ENCODE results near the gene SRMS.
"Not testable (repeated sequence)": the region's sequence is repeated elsewhere in the genome, so short reads cannot be mapped to it uniquely, and the experiment has no call there.

Gene SRMS

GRCh38 chr20:63514520-63514919 lies 33.0 kb downstream of the SRMS start:
- not testable (repeated sequence) for H3K9me3 ChIP-seq (ENCODE audit: control insufficient read depth in 1 of 2, low read length in 2 of 2); H3K4me3 ChIP-seq (ENCODE audit: low read depth in 1 of 2, low read length in 2 of 2); H3K4me1 ChIP-seq (ENCODE audit: control insufficient read depth in 1 of 2, insufficient read depth in 2 of 2, low read length in 2 of 2); H3K36me3 ChIP-seq (ENCODE audit: control insufficient read depth in 1 of 2, insufficient read depth in 2 of 2, low read length in 2 of 2); H3K9ac ChIP-seq (ENCODE audit: low read depth in 1 of 2, low read length in 2 of 2); H3K27ac ChIP-seq (ENCODE audit: low read depth, low read length)
- peaks cover 5 to 25% of the 10 kb centered on the region in 2 donors for H3K27me3 ChIP-seq (ENCODE audit: control insufficient read depth in 1 of 2, insufficient read depth in 2 of 2, low read length in 2 of 2)

- peaks cover 5 to 13% of the 10 kb centered on the region in 2 donors for H3K27me3 ChIP-seq (ENCODE audit: control insufficient read depth in 1 of 2, insufficient read depth in 2 of 2, low read length in 2 of 2)
- H3K9me3 ChIP-seq (ENCODE audit: control insufficient read depth in 1 of 2, low read length in 2 of 2) = no peaks in the 10 kb centered on the region
- no peaks in the 10 kb centered on the region for H3K36me3 ChIP-seq (ENCODE audit: control insufficient read depth in 1 of 2, insufficient read depth in 2 of 2, low read length in 2 of 2)
- H3K9ac ChIP-seq (ENCODE audit: low read depth in 1 of 2, low read length in 2 of 2) = no peak overlapping the region
- no peak overlapping the region for H3K4me3 ChIP-seq (ENCODE audit: low read depth in 1 of 2, low read length in 2 of 2)
- no peaks in the 10 kb centered on the region for H3K4me1 ChIP-seq (ENCODE audit: control insufficient read depth in 1 of 2, insufficient read depth in 2 of 2, low read length in 2 of 2)
- no peak overlapping the region for H3K27ac ChIP-seq (ENCODE audit: low read depth, low read length)
Measured at GRCh38 chr20:63513207-63513606, 34.3 kb downstream of the SRMS start.

- H3K27ac ChIP-seq (ENCODE audit: low read depth, low read length) = no peak overlapping the region
- H3K9ac ChIP-seq (ENCODE audit: low read depth in 1 of 2, low read length in 2 of 2) = no peak overlapping the region
- H3K4me1 ChIP-seq (ENCODE audit: control insufficient read depth in 1 of 2, insufficient read depth in 2 of 2, low read length in 2 of 2) = no peaks in the 10 kb centered on the region
- H3K27me3 ChIP-seq (ENCODE audit: control insufficient read depth in 1 of 2, insufficient read depth in 2 of 2, low read length in 2 of 2) = peaks cover 3 to 5% of the 10 kb centered on the region in 2 donors
- H3K36me3 ChIP-seq (ENCODE audit: control insufficient read depth in 1 of 2, insufficient read depth in 2 of 2, low read length in 2 of 2) = no peaks in the 10 kb centered on the region
- peaks cover 9 to 12% of the 10 kb centered on the region in 2 donors for H3K9me3 ChIP-seq (ENCODE audit: control insufficient read depth in 1 of 2, low read length in 2 of 2)
- H3K4me3 ChIP-seq (ENCODE audit: low read depth in 1 of 2, low read length in 2 of 2) = no peak overlapping the region
Measured at GRCh38 chr20:63509088-63509564, 38.4 kb downstream of the SRMS start.

GRCh38 chr20:63508072-63508768 lies 39.3 kb downstream of the SRMS start:
- peaks cover 9 to 12% of the 10 kb centered on the region in 2 donors for H3K9me3 ChIP-seq (ENCODE audit: control insufficient read depth in 1 of 2, low read length in 2 of 2)
- peaks cover 5 to 9% of the 10 kb centered on the region in 2 donors for H3K27me3 ChIP-seq (ENCODE audit: control insufficient read depth in 1 of 2, insufficient read depth in 2 of 2, low read length in 2 of 2)
- H3K4me3 ChIP-seq (ENCODE audit: low read depth in 1 of 2, low read length in 2 of 2) = no peak overlapping the region
- no peaks in the 10 kb centered on the region for H3K36me3 ChIP-seq (ENCODE audit: control insufficient read depth in 1 of 2, insufficient read depth in 2 of 2, low read length in 2 of 2)
- no peaks in the 10 kb centered on the region for H3K4me1 ChIP-seq (ENCODE audit: control insufficient read depth in 1 of 2, insufficient read depth in 2 of 2, low read length in 2 of 2)
- no peak overlapping the region for H3K27ac ChIP-seq (ENCODE audit: low read depth, low read length)
- no peak overlapping the region for H3K9ac ChIP-seq (ENCODE audit: low read depth in 1 of 2, low read length in 2 of 2)

GRCh38 chr20:63507083-63507743 lies 40.3 kb downstream of the SRMS start:
- no peak overlapping the region for H3K27ac ChIP-seq (ENCODE audit: low read depth, low read length)
- H3K9me3 ChIP-seq (ENCODE audit: control insufficient read depth in 1 of 2, low read length in 2 of 2) = peaks cover 9 to 12% of the 10 kb centered on the region in 2 donors
- peaks cover 9 to 13% of the 10 kb centered on the region in 2 donors for H3K27me3 ChIP-seq (ENCODE audit: control insufficient read depth in 1 of 2, insufficient read depth in 2 of 2, low read length in 2 of 2)
- H3K9ac ChIP-seq (ENCODE audit: low read depth in 1 of 2, low read length in 2 of 2) = no peak overlapping the region
- no peak overlapping the region for H3K4me3 ChIP-seq (ENCODE audit: low read depth in 1 of 2, low read length in 2 of 2)
- no peaks in the 10 kb centered on the region for H3K4me1 ChIP-seq (ENCODE audit: control insufficient read depth in 1 of 2, insufficient read depth in 2 of 2, low read length in 2 of 2)
- no peaks in the 10 kb centered on the region for H3K36me3 ChIP-seq (ENCODE audit: control insufficient read depth in 1 of 2, insufficient read depth in 2 of 2, low read length in 2 of 2)

- H3K27me3 ChIP-seq (ENCODE audit: control insufficient read depth in 1 of 2, insufficient read depth in 2 of 2, low read length in 2 of 2) = peaks cover 11 to 15% of the 10 kb centered on the region in 2 donors
Measured at GRCh38 chr20:63505723-63506122, 41.8 kb downstream of the SRMS start.

GRCh38 chr20:63505281-63505680 lies 42.3 kb downstream of the SRMS start:
- Histone ChIP-seq H3K4me3 (ENCODE audit: low read depth in 1 of 2, low read length in 2 of 2) (no peak overlapping the region), H3K27me3 (ENCODE audit: control insufficient read depth in 1 of 2, insufficient read depth in 2 of 2, low read length in 2 of 2) (peaks cover 11 to 17% of the 10 kb centered on the region in 2 donors), H3K9ac (ENCODE audit: low read depth in 1 of 2, low read length in 2 of 2) (no peak overlapping the region), H3K27ac (ENCODE audit: low read depth, low read length) (no peak overlapping the region), H3K36me3 (ENCODE audit: control insufficient read depth in 1 of 2, insufficient read depth in 2 of 2, low read length in 2 of 2) (no peaks in the 10 kb centered on the region), H3K4me1 (ENCODE audit: control insufficient read depth in 1 of 2, insufficient read depth in 2 of 2, low read length in 2 of 2) (no peaks in the 10 kb centered on the region), H3K9me3 (ENCODE audit: control insufficient read depth in 1 of 2, low read length in 2 of 2) (peaks cover 9 to 12% of the 10 kb centered on the region in 2 donors)

More at GRCh38 chr20:63505723-63506122, 41.8 kb downstream of the SRMS start:
- Histone ChIP-seq H3K9me3 (ENCODE audit: control insufficient read depth in 1 of 2, low read length in 2 of 2) (peaks cover 9 to 12% of the 10 kb centered on the region in 2 donors), H3K4me1 (ENCODE audit: control insufficient read depth in 1 of 2, insufficient read depth in 2 of 2, low read length in 2 of 2) (no peaks in the 10 kb centered on the region), H3K4me3 (ENCODE audit: low read depth in 1 of 2, low read length in 2 of 2) (no peak overlapping the region), H3K9ac (ENCODE audit: low read depth in 1 of 2, low read length in 2 of 2) (no peak overlapping the region), H3K36me3 (ENCODE audit: control insufficient read depth in 1 of 2, insufficient read depth in 2 of 2, low read length in 2 of 2) (no peaks in the 10 kb centered on the region), H3K27ac (ENCODE audit: low read depth, low read length) (no peak overlapping the region)

- Histone ChIP-seq H3K4me1 (ENCODE audit: control insufficient read depth in 1 of 2, insufficient read depth in 2 of 2, low read length in 2 of 2) (no peaks in the 10 kb centered on the region), H3K36me3 (ENCODE audit: control insufficient read depth in 1 of 2, insufficient read depth in 2 of 2, low read length in 2 of 2) (no peaks in the 10 kb centered on the region), H3K27me3 (ENCODE audit: control insufficient read depth in 1 of 2, insufficient read depth in 2 of 2, low read length in 2 of 2) (peaks cover 14 to 23% of the 10 kb centered on the region in 2 donors)
Measured at GRCh38 chr20:63504642-63505041, 42.9 kb downstream of the SRMS start.

GRCh38 chr20:63503524-63503923 lies 44.0 kb downstream of the SRMS start:
- Histone ChIP-seq H3K4me3 (ENCODE audit: low read depth in 1 of 2, low read length in 2 of 2) (no peak overlapping the region), H3K4me1 (ENCODE audit: control insufficient read depth in 1 of 2, insufficient read depth in 2 of 2, low read length in 2 of 2) (no peaks in the 10 kb centered on the region), H3K27ac (ENCODE audit: low read depth, low read length) (no peak overlapping the region), H3K9ac (ENCODE audit: low read depth in 1 of 2, low read length in 2 of 2) (no peak overlapping the region), H3K9me3 (ENCODE audit: control insufficient read depth in 1 of 2, low read length in 2 of 2) (peaks cover 9 to 12% of the 10 kb centered on the region in 2 donors), H3K27me3 (ENCODE audit: control insufficient read depth in 1 of 2, insufficient read depth in 2 of 2, low read length in 2 of 2) (peaks cover 19 to 26% of the 10 kb centered on the region in 2 donors), H3K36me3 (ENCODE audit: control insufficient read depth in 1 of 2, insufficient read depth in 2 of 2, low read length in 2 of 2) (no peaks in the 10 kb centered on the region)

More at GRCh38 chr20:63504642-63505041, 42.9 kb downstream of the SRMS start:
- no peak overlapping the region for H3K27ac ChIP-seq (ENCODE audit: low read depth, low read length)
- H3K9ac ChIP-seq (ENCODE audit: low read depth in 1 of 2, low read length in 2 of 2) = no peak overlapping the region
- peaks cover 9 to 12% of the 10 kb centered on the region in 2 donors for H3K9me3 ChIP-seq (ENCODE audit: control insufficient read depth in 1 of 2, low read length in 2 of 2)
- no peak overlapping the region for H3K4me3 ChIP-seq (ENCODE audit: low read depth in 1 of 2, low read length in 2 of 2)

- H3K9ac ChIP-seq (ENCODE audit: low read depth in 1 of 2, low read length in 2 of 2) = no peak overlapping the region
- no peak overlapping the region for H3K27ac ChIP-seq (ENCODE audit: low read depth, low read length)
- H3K4me1 ChIP-seq (ENCODE audit: control insufficient read depth in 1 of 2, insufficient read depth in 2 of 2, low read length in 2 of 2) = no peaks in the 10 kb centered on the region
Measured at GRCh38 chr20:63502671-63503172, 44.8 kb downstream of the SRMS start.

More at GRCh38 chr20:63502671-63503172, 44.8 kb downstream of the SRMS start:
- Histone ChIP-seq H3K27me3 (ENCODE audit: control insufficient read depth in 1 of 2, insufficient read depth in 2 of 2, low read length in 2 of 2) (peaks cover 19 to 32% of the 10 kb centered on the region in 2 donors), H3K4me3 (ENCODE audit: low read depth in 1 of 2, low read length in 2 of 2) (no peak overlapping the region), H3K36me3 (ENCODE audit: control insufficient read depth in 1 of 2, insufficient read depth in 2 of 2, low read length in 2 of 2) (no peaks in the 10 kb centered on the region), H3K9me3 (ENCODE audit: control insufficient read depth in 1 of 2, low read length in 2 of 2) (peaks cover 9 to 12% of the 10 kb centered on the region in 2 donors)

Data from duodenal mucosa (tissue), 2 donors.